Lower lobe of right lung (tissue), 2 donors: Measurements from ENCODE around the gene FAM120B. TPM values are rescaled to one million over a fixed set of nuclear protein-coding genes. Genes with fewer than 3 reads are reported as not detected.
"Not testable (repeated sequence)": the region's sequence is repeated elsewhere in the genome, so short reads cannot be mapped to it uniquely, and the experiment has no call there.

Source experiments
- ATAC-seq, 2 donors: fragments of 200-7000 bp; cut with Tn5 transposase; one replicate each; pipeline ENCODE4 v1.9.1; 2020 to 2022; ENCODE audit warnings: mild to moderate bottlenecking in 2 of 2, moderate library complexity in 2 of 2
- DNase-seq: peaks from one replicate; pipeline ENCODE4 v3.0.0-alpha.2; 2020
- H3K27ac ChIP-seq: fragments of 200-600 bp; one replicate; pipeline ENCODE4 v1.8.0; 2022
- H3K27me3 ChIP-seq: fragments of 200-600 bp; one replicate; pipeline ENCODE4 v1.8.0; 2022; ENCODE audit warnings: low read depth
- H3K36me3 ChIP-seq: fragments of 200-600 bp; one replicate; pipeline ENCODE4 v1.8.0; 2022; ENCODE audit warnings: mild to moderate bottlenecking
- H3K4me1 ChIP-seq: fragments of 200-600 bp; one replicate; pipeline ENCODE4 v1.8.0; 2022
- H3K4me3 ChIP-seq: fragments of 200-600 bp; one replicate; pipeline ENCODE4 v1.8.0; 2022; ENCODE audit warnings: mild to moderate bottlenecking
- H3K9me3 ChIP-seq: fragments of 200-600 bp; one replicate; pipeline ENCODE4 v1.8.0; 2022
- CTCF ChIP-seq: fragments of 200-600 bp; IDR thresholded peaks from one replicate; pipeline ENCODE4 v1.8.0; 2022; ENCODE audit warnings: antibody characterized with exemption, mild to moderate bottlenecking
- intact Hi-C: fragments of 100-400 bp; cut with DNase I; formaldehyde crosslinking; loops from one replicate; pipeline ENCODE4 v1.11.0; 2022
- total RNA-seq: library from RNA; stranded (reverse); fragmentation: NEBNext Ultra II Directional; extraction: Animal tissue kit (Norgen Biotek cat#: 25700); gene quantifications from one replicate; pipeline ENCODE4 v1.2.1, GENCODE V29; 2021
- donor health status: DM: no; HTN: yes; CAD: no; lungs with severe emphysema.

FAM120B gene
- total RNA-seq, 1 donor from 2014 or later: 29.0 TPM

- DNase-seq (no peak), ATAC-seq (no peak)
- Histone ChIP-seq H3K4me1 (no peaks in the 10 kb centered on the region), H3K4me3 (no peak overlapping the region), H3K9me3 (no peaks in the 10 kb centered on the region), H3K27ac (no peak overlapping the region), H3K36me3 (peaks cover 87% of the 10 kb centered on the region), H3K27me3 (no peaks in the 10 kb centered on the region)
- intact Hi-C loops: no loop called here
- TF ChIP-seq CTCF: no peak
Observed at GRCh38 chr6:170393807-170394399, 87.3 kb downstream of the FAM120B start.

GRCh38 chr6:170394980-170395379 is 88.4 kb downstream of the FAM120B start:
- no peaks in the 10 kb centered on the region for H3K27me3 ChIP-seq
- ATAC-seq (no peak), DNase-seq (no peak)
- no peak overlapping the region for H3K27ac ChIP-seq
- H3K4me3 ChIP-seq: no peak overlapping the region
- H3K9me3 ChIP-seq: no peaks in the 10 kb centered on the region
- intact Hi-C loops: no loop called here
- H3K36me3 ChIP-seq: peaks cover 77% of the 10 kb centered on the region
- no peaks in the 10 kb centered on the region for H3K4me1 ChIP-seq
- TF ChIP-seq CTCF: no peak

- ATAC-seq, H3K9me3 ChIP-seq, H3K27ac ChIP-seq, intact Hi-C loops, H3K4me3 ChIP-seq, H3K27me3 ChIP-seq, H3K4me1 ChIP-seq, DNase-seq: not testable (repeated sequence)
- H3K36me3 ChIP-seq: peaks cover 81% of the 10 kb centered on the region
Observed at GRCh38 chr6:170398743-170399369, 92.3 kb downstream of the FAM120B start.

- H3K27ac ChIP-seq, H3K4me3 ChIP-seq: not testable (repeated sequence)
Observed at GRCh38 chr6:170399955-170400558, 93.5 kb downstream of the FAM120B start.

GRCh38 chr6:170402318-170403040 is 95.9 kb downstream of the FAM120B start:
- H3K27me3 ChIP-seq: no peaks in the 10 kb centered on the region
- intact Hi-C loops: no loop called here
- H3K27ac ChIP-seq: no peak overlapping the region
- DNase-seq (no peak), ATAC-seq (no peak)
- H3K4me3 ChIP-seq: no peak overlapping the region
- peaks cover 72% of the 10 kb centered on the region for H3K36me3 ChIP-seq
- no peak for TF ChIP-seq CTCF
- no peaks in the 10 kb centered on the region for H3K9me3 ChIP-seq
- H3K4me1 ChIP-seq: no peaks in the 10 kb centered on the region

More at GRCh38 chr6:170399955-170400558, 93.5 kb downstream of the FAM120B start:
- intact Hi-C loops, H3K27me3 ChIP-seq, H3K9me3 ChIP-seq, ATAC-seq, DNase-seq, H3K4me1 ChIP-seq: not testable (repeated sequence)
- H3K36me3 ChIP-seq: peaks cover 81% of the 10 kb centered on the region

GRCh38 chr6:170403451-170403850 is 96.9 kb downstream of the FAM120B start:
- H3K4me3 ChIP-seq: no peak overlapping the region
- H3K27me3 ChIP-seq: no peaks in the 10 kb centered on the region
- intact Hi-C loops: no loop called here
- H3K9me3 ChIP-seq: no peaks in the 10 kb centered on the region
- no peak for ATAC-seq
- no peak overlapping the region for H3K27ac ChIP-seq
- no peak for TF ChIP-seq CTCF
- no peak for DNase-seq
- H3K36me3 ChIP-seq: peaks cover 66% of the 10 kb centered on the region
- no peaks in the 10 kb centered on the region for H3K4me1 ChIP-seq
